Tibial nerve (tissue), 4 donors: Measurements from ENCODE around the gene DOK6.

Source experiments
- CTCF ChIP-seq, 5 experiments: fragments of 200-600 bp in 3 of 5; fragments of 450-650 bp in 2 of 5; sonication (generic) in 3 of 5; IDR thresholded peaks; one replicate each; pipeline ENCODE4 v1.5.1; 2016 to 2019; ENCODE audit warnings: antibody characterized with exemption in 5 of 5, mild to moderate bottlenecking in 3 of 5, moderate library complexity in 2 of 5
- EP300 ChIP-seq, 2 donors: sonication (generic); formaldehyde crosslinking; IDR thresholded peaks; one replicate each; pipeline ENCODE4 v1.6.1; 2017; ENCODE audit warnings: antibody characterized with exemption in 2 of 2, mild to moderate bottlenecking in 1 of 2

GRCh38 chr18:69865776-69866175, 465.1 kb downstream of the DOK6 start:
- no peak for TF ChIP-seq EP300 (IDR thresholded peaks at IDR 0.05)
- no peak for TF ChIP-seq CTCF (IDR thresholded peaks at IDR 0.05)
